ENCODE results near the gene PSAT1.

Gene PSAT1

DNA sequence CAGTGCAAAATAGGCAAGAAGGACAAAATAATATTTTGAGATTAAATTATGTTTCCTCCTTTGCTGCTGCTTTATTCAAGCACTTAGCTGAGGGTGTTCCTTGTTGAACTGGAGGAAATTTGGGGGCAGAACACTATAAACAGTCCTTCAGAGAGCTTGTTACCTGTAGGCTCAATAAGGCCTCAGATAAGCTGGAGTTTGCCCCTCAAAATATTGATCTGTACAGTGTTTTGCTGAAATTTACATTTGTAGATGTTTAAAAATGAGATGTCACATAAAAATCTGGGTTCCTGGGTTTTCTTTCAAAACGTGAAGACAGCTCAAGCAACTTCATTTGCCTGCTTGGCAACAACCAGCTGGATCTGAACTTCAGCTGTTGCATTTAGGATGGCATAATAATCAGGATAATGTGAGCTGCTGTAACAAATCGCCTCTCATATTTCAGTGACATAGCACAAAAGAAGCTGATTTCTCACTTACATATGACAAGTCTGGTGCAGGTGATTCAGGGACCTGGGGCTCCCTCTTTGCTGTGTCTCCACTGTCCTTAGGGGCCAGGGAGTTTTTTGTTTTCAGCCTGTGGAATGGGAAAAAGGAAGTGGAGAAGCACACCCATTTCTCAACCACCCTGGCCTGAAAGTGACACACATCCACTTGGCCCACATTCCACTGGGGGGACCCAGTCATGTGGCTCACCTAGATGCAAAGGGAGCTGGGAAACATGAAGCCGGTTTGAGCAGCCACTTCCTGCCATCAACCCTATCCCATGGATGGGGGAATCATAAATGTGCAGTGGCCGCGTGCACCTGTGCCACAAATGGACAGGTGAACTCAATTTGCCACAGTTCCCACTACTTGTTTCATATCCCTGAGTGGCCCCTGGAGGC lies 2.4 kb upstream of the PSAT1 start:
- DNase-seq = no peak

DNA sequence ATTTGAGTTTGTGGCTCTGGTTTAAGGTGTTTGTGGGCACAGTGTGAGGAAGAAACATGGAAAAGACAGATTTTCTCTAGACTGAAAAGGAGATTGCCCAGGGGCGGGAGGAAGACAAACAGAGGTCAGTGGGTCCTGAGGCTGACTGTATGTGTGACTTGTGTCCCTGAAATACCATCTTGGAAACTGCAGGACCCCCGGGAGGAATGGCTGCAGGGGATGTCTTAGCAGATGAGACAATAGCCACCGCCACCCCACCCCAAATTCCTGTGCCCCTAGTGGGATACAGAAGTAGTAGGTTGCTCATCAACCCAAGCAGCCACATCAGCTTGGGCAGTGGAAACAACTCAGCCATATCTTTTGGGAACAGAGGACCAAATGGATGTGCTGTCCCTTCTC lies 1.7 kb upstream of the PSAT1 start:
- no peak for DNase-seq

DNA sequence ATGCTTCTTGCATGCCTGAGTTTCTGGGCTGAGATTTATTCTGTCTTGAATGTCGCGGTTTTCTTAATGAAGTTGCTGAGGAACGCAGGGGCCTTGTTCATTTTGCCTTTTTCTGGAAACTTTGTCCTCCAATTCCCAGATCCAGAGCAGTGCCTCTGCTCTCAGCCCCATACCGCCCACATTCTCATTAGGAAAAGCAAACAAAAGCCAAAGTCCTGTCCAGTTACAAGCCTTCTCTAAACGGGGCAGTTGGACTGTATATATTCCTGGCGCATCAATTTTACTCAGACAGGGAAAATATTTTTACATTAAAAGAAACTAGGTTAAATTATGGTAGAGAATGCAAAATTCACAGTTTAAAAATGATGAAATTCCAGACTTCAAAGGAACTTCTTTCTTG lies 1.2 kb upstream of the PSAT1 start:
- no peak for DNase-seq

DNA sequence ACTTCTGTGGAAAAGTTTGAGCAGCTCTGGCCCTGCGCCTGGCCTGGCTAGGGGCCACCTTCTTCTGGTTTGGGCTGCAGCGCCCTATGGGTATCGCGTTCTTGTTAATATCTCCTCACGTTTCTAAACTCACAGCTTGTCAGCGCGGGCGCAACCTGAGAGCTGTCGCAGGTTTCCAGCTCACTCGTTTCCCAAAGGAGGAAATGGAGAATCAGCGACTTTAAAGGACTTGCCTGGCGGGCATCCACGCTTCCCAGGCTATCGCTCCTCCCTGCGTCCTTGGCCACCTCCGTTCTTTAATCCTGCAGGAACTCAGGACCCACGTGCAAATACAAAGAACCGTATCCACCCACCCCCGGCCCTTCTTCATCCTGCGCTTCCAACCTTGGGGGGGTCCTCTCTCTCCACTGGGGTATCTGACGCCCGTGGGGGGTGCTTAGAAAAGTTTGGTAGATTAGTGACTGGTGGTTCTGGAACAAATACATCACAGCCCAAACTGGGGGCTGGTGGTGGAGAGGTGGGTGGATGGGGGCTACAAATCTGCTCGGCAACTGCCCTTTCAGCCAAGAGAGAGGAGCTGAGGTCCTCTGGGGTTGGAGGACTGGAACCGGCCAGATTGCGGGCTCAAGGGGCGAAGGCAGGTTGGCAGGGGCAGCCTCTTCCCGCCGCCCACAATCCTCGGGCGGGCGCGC lies 578 bp upstream of the PSAT1 start:
- DNase-seq = peak; percentile 44

DNA sequence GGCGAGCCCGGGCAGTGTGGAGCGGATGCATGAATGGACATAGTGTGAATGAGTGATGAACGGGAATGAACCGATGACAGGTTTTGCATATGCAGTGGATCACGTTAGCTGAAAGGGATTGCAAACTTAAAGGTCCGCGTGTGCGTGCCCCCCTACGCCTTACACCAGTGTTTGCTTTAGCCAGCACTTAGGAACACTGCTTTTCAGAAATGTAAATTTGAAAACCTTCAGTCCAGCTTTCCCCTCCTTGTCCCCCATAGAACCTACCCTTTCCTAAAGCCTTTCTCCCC lies 692 bp downstream of the PSAT1 start:
- no peak for DNase-seq

DNA sequence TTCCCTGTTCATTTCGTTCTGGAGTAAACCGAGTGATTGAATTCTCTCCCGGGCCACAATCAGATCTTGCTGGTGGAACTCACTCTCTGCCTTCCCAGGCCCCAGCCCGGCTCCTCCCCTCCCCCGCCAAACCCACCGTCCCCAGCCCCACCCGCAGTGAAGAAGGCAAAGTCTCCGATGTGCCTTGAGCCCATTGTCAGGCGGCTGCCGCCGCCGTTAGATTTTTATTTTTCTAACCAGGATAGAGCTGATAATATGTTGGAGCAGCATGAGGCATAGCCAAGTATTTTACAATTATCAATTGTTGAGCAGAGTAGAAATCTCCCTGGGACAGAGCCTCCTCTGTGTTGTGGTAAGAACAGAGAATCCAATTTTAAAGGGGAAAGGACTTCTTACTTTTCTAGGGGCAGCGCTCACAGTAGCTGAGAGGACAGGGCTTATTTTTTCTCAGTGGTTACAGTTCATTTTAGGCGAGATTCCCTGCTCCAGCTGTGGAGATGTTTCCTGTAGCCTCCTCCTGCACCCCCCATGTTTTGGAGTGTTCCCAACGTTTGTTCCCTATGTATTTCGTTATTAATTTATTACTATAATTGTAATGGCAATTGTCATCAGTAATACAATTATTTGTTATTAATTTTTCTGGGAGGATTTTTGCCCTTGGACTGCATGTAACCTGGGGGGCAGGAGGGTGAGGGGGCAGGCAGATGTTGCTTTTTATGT lies 1.3 kb downstream of the PSAT1 start:
- DNase-seq = peak; percentile 33

DNA sequence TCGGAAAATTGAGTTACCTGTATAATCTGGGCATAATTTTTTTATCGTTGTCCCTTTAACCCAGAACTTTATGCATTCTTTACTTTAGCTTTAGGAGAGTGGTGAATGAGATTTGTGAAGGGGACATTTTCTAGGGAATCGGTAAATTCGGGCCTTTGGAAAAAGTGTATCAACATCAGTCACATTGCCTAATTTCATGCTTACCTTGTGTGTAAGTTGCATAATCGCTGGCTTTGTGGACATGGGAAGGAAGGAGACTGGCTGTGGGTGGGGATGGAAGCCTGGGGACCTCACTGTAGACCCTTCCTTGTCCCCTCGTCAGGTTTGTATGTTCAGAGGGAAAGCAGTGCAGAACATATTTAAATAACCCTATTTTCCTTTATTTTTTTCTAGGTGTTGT lies 3.3 kb downstream of the PSAT1 start:
- no peak for DNase-seq

DNA sequence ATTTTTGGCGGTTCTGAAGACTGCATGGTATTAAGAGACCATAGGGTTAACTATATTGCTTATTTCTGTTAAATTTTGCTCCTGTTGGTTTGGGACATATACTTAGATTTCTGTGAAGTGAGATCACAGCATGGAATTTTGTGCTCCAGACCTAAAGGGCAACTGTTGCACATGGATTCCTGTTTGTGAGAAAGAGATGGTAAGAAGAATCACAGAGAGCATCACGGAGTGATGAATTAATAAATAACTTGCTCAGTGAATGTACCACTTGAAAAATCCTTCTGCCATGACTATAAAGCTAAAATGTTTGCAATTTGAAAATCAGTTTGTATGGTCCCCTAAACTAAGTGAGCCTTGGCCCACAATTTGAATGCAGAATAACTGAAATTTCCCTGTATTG lies 4.5 kb downstream of the PSAT1 start:
- no peak for DNase-seq

DNA sequence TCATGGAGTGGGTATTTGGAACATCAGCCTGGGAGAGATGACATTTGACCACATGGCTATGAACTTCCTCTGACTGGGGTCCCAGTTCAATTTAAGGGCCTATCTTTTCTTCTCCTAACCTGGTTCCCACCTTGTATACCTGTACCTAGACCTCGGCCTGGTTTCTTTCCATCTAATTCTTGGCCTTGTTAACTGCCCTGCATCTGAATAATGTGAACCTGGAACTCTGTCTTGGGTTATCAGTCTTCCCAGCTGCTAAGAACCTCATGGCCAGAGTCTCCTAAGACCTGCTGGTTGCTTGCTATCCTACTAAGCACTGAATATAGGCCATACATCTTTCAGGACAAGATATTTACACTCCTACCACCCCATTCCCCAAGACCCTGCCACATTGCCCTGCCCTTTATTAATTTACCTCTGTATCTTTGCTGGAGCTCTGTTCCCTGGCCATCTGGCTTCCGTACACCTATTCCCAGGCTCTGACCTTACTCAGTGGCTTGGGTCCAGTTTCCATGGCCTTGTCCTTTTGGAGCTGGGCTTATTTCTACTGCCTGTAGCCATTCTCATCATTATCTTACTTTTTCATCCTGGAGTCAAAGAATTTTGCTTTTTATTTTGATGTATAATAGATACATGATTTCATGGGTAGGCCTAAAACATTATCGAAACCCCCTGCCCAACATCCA lies 6.6 kb downstream of the PSAT1 start:
- DNase-seq = no peak

DNA sequence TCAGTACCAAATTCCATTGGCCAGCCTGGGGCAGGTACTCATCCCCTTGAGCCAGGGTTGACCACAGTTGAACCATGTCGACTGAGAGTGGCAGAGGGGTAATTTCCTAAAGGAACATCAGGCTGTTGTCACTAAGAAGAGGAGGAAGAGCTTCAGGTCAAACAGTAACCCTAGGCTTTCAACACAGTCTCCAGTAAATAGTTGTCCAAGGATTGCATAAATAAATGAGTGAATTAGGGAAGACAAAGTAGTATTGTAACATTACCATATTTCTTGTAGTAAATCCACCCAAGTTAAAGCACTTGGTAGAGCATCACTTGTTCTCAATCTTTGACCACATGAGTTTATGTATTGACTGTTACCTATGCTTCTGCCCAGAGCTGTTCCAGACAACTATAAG lies 7.4 kb downstream of the PSAT1 start:
- no peak for DNase-seq

DNA sequence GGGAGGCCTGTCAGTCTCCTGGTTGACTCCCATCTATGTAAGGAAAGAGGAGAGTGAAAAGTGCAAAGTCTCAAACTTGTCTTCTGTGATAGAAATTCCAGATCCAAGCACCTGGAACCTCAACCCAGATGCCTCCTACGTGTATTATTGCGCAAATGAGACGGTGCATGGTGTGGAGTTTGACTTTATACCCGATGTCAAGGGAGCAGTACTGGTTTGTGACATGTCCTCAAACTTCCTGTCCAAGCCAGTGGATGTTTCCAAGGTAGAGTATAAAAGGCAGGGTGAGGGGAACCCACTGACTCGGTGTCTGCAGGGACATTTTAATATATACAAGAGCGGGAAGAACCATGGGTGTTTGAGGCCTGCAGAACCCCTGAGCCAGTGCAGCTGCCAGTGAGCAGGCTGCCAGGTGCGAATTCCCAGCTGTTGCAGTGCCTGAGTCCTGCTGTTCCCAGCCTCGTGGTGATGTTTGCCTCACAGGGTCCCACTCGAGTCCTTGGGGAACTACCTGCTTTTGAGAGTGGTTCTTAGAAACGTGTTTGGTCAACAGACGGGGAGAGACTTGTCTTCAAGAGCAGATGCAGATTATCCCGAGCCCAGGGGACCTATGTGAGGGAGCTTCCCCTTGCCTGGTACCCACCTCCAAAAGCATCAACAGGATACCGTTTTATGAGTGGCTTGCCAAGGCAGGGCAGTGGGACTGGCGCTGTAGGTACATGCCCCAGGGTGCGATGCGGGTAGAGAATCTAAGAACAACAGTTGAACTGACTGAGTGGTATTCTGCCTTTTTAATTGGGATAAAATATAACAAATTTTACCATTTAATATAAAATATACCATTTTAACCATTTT lies 9.5 kb downstream of the PSAT1 start:
- DNase-seq = no peak

DNA sequence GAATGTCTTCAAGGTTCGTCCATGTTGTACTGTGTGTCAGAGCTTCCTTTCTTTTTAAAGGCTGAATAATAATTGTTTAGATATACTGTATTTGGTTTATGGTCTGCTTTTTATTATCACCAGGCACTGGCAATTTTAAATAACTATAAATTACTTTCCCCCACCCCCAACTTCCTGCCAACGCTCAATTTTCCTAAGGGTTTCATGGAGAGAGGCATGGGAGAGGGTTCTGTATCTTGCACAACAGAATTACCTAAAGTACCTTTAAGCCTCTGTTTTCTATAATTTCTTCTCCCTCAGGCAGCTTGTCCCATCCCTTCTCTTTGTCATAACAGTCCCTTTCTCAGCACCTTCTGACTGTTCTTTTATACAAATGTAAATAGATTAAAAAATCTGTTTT lies 10.4 kb downstream of the PSAT1 start:
- DNase-seq = no peak

DNA sequence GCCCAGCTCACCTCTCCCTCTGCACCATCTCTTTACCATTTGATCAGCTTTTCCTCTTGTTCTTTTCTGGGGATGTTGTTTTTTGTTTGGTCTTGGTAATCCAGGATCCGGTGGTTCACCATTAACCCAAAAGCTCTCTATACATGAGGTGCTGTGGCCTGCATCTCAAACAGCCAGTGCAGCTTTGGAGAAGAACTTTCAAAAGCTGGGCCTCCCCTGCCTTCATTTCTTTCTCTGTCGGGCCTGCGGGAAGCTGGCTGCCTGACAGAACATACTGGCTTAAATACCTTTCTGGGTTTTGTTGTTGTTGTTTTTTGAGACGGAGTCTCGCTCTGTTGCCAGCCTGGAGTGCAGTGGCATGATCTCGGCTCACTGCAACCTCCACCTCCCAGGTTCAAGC lies 12.1 kb downstream of the PSAT1 start:
- DNase-seq = no peak

DNA sequence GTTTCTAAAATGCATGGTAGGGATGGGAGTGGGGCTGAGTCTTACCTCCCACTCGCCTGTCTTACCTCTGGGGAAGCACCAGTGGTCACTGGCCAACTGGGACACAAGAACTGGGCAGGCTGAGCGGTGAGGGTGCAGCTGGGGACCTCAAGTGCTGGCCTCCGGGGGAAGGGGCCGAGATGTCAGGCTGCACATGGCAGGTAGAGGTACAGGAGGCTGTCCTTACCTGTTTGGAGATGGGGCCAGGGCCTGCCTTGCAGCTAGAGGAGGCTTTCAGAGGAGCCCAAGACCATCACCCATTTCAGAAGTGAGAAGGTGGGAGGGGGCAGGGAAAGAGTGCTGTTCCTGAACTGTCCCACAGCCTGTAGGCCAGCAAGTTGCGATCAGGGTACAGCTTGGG lies 14.2 kb downstream of the PSAT1 start:
- no peak for DNase-seq

DNA sequence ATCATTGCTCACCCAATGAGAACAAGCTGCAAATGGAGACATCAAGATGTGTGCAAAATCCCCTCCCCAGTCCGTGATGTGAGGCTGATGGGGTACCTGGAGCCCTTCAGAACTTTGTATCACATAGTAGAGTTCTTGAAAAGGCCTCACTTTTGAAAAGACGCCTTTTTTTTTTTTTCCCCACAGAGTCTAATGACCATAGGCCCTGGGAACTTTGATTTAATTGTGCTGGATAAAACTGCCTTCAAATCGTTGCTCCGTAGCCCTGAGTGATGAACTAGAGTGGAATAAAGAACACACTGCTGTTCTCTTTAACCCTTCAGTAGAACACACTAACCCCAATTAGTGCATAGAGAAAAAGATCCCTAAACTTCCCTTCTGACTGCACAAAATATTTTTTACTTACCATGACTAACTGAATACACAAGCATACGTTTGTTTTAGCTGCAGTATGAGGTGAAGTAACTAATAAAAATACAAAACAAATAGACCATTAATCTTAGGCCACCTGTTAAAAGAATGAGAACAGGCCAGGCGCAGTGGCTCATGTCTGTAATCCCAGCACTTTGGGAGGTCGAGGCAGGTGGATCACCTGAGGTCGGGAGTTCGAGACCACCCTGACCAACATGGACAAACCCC lies 15.1 kb downstream of the PSAT1 start:
- DNase-seq = no peak

DNA sequence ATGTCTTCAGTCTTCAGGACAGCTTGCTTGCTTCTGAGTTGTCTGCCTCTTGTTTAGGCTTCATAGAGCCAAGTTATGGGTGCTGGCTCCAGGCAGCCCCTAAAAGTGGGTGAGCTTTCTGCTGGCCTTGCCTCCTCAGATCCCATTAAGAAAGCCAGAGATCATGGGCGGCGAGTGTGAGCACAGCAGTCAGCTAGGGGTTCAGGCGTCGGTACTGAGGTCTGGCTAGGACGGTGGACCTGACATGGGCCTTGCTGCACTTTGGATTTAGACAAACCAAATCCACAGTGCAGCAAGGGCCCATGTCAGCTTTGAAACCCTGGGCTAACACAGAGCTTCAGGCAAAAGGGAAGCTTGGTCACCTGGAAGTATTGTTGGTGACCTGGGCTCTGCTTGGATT lies 17.6 kb downstream of the PSAT1 start:
- no peak for DNase-seq

DNA sequence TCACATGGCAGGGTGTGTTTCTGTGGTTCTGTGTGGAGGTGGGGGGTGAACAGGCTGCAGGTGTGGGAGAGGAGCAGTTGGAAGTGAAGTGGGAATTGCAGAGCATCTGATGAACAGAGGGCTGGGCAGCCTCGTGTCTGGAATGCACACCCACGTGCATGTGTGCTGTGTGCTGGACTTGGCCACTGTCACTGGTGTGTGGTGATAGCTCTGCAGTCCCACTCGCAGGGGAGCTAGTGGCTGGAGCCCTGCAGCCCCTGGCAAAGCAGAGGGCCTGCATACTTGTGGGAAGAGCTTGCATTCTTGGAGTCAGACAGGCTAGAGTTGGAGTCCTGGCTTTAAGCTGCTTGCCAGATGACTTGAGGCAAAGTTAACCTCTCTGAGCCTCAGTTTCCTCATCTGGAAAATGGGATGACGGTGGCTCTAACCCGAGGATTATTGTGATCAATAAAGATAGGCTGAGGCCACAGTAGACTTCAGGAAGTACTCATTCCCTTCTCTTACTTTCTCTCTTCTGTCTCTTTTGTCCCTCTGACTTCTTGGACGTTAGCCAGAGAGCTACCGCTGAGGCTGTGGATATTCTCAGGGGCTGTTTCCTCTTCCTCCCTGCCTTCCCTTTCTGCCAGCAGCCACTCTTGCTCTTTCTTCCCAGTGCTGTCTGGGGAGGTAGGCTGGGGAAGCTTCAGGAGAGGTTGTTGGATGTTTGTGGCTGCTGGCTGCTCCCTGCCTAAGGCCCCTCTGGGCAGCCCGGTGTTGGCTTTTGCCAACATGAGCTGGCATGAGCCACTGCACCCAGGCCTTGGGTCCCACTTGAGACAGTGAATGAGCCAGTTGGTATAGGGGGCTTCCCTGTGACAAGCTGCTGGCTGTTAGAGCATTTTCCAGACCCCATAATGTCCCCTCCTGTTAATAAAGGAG lies 18.3 kb downstream of the PSAT1 start:
- no peak for DNase-seq

DNA sequence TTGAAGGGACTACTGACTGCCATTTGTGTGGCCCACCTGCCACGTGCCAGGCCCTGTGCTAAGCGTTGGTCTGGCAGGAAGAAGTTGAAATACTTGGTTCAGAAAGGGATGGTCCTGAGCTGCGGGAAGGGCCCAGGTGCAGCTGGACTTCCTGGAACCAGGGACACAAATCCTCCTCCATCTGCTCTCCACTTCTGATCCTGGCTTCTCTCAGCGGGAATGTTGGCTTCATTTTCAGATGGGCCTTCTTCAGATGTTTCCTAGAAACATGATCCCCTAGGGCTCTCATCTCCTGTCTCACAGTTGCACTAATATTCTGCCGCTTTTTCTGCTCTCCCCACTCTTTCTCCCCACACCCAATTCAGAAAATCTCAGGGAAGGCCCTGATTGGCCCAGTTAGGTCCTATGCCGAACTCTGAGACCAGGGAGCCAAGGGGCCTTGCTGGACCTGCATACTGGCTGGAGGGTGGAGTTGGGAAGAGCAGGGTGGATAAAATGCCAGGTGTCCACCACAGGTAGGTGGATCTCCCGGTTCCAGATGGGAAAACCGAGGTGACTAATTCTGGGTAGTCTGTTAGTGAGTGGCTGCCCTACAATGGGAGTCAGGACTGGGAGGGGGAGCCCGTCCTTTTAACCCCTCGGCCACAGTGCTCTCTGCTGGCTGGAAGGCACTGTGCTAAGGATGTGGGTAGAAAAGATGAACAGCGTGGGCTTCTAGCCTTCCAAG lies 19.4 kb downstream of the PSAT1 start:
- no peak for DNase-seq

DNA sequence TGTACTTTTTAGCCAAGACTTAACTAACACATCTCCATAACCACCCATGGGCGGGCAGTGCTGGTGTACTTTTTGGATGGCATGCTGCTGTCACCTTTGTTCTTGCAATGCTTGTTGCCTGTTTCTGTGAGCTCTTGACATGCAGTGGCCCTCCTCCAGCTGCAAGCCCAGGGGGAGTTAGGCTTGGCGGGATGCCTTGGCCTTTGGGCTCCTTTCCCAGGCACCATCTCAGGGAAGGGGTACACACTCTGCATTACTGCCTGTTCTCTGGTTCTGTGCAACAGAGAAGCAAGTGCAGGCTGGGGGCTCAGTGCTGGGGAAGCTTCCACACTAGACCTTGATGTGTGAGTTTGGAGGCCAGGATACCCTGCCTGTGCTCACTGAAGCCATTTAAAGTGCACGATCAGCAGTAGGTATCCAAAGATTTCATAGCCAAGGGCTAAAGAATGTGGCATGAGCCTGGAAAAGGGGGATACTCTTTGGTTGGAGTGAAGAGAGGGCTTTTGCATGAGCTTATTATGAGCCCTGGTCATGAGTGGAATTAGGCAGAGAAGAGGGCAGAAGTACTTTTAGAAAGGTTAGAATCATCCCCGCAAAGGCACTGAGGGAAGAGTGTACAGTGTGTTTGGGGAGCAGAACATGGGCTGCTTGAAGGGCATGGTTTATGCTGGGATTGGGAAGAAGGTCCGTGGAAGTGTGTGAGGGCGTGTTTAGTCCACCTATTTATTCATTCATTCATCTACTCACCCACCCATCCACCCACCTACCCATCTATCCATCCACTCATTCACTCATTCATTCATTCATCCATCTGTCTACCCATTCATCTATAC lies 22.5 kb downstream of the PSAT1 start:
- DNase-seq = no peak
